GM20000 (cell line): ENCODE results near the gene SLC6A1.
"Not testable (repeated sequence)": the region's sequence is repeated elsewhere in the genome, so short reads cannot be mapped to it uniquely, and the experiment has no call there.

Experiments used
- DNase-seq: peaks from one replicate; pipeline ENCODE4 v3.0.0; 2012; ENCODE audit warnings: low spot score
- TF ChIP-seq, protein P1 (sequence below): IDR thresholded peaks from 2 replicates; pipeline ENCODE4 v1.5.1; 2012; ENCODE audit warnings: mild to moderate bottlenecking, control low read depth; ENCODE audit errors: extremely low read depth, missing control alignments

SLC6A1 gene

GRCh38 chr3:11056531-11057050, 64.0 kb downstream of the SLC6A1 start:
- no peak for DNase-seq
- TF ChIP-seq, protein P1, sequence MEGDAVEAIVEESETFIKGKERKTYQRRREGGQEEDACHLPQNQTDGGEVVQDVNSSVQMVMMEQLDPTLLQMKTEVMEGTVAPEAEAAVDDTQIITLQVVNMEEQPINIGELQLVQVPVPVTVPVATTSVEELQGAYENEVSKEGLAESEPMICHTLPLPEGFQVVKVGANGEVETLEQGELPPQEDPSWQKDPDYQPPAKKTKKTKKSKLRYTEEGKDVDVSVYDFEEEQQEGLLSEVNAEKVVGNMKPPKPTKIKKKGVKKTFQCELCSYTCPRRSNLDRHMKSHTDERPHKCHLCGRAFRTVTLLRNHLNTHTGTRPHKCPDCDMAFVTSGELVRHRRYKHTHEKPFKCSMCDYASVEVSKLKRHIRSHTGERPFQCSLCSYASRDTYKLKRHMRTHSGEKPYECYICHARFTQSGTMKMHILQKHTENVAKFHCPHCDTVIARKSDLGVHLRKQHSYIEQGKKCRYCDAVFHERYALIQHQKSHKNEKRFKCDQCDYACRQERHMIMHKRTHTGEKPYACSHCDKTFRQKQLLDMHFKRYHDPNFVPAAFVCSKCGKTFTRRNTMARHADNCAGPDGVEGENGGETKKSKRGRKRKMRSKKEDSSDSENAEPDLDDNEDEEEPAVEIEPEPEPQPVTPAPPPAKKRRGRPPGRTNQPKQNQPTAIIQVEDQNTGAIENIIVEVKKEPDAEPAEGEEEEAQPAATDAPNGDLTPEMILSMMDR, result no peak

- DNase-seq, result no peak
- TF ChIP-seq, protein P1, result no peak
These were observed 65.1 kb downstream of the SLC6A1 start for GRCh38 chr3:11057655-11058054.

- TF ChIP-seq, protein P1, result peak; percentile 43
These were observed 66.7 kb downstream of the SLC6A1 start for GRCh38 chr3:11059090-11059798.

DNA sequence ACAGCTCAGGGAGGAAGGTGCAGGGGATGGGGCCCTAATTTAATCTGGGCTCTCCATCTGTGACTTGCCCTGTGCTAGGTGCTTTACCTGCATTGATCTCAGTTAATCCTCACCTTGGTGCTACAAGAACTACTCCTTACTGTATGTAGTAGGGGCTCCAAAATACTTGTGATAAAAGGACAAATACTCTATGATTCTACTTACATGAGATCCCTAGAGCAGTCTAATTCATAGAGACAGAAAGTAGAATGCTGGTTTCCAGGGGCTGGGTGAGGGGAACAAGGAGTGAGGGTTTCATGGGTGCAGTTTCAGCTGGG, 67.2 kb downstream of the SLC6A1 start:
- no peak for DNase-seq
- TF ChIP-seq, protein P1, result no peak

More at GRCh38 chr3:11059090-11059798, 66.7 kb downstream of the SLC6A1 start:
- peak; percentile 69 for DNase-seq

DNA sequence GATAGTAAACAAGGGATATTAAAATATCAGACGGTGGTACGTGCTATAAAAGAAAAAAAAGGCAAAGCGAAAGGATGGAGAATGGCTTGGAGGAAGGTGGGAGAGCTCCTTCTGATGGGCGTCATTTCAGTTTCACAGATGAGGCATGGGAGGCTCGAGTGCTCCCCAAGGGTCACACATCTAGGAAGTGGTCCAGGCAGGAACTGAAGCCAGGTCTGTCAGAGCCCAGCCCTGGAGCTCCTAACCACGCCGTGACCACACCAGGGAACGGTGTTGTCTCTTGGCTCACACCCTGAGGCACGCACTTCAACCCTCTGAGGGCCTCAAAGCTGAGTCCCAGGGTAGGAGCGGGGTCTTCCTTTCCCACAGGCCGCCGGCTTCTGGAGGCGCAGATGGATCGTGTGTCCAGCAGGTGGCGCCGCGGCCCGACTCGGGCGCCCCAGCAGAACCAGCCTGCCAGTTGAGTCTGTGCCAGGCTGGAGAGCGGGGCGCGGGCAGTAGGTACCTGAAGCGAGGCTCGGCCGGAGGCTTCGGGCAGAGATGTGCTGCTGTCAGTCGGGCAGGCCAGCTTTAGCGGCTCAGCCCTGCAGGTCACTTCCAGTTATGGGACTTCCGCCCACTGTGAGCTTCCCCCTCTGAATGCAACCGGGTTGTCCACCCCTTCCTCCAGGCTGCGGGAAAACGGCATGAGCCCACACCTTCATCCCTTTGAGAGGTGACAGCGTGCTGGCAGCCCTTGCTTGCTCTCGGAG, 68.1 kb downstream of the SLC6A1 start:
- peak; percentile 76 for DNase-seq
- TF ChIP-seq, protein P1, result peak; percentile 82

- DNase-seq, result not testable (repeated sequence)
These were observed 68.8 kb downstream of the SLC6A1 start for GRCh38 chr3:11061268-11061871.

DNA sequence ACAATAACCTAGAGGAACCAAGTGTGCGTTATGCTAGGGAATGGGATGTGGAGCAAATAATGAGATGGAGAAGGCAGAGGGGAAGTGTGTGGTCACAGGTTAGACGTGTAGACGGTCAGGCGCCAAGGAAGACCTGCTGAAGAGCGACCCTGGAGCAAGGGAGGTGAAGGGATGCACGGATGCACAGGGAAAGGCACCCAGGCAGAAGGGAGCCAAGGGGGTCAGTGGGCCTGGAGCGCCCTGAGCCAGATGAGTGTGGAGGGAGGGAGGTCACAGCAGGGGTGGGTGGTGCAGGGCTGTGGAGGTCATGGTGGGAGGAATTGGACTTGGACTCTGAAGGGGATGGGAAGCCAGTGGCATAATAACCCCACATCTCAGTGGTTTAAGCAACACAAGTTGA, 70.2 kb downstream of the SLC6A1 start:
- TF ChIP-seq, protein P1, result no peak
- DNase-seq, result no peak
